T47D (cell line): ENCODE measurements around the gene CRX.
A peak's percentile ranks its signal among the peaks of the same experiment; 100 is the strongest.
"Not testable (repeated sequence)": the region's sequence is repeated elsewhere in the genome, so short reads cannot be mapped to it uniquely, and the experiment has no call there.

Experiments used
- DNase-seq, 2 experiments: peaks; one replicate each; pipeline versions ENCODE4 v3.0.0 to v3.0.0-alpha.2; 2011 to 2012; ENCODE audit warnings: low read depth in 1 of 2, low spot score in 1 of 2
- JUND ChIP-seq: IDR thresholded peaks from 2 replicates; pipeline ENCODE4 v1.6.1; 2012; ENCODE audit warnings: low read depth
- in situ Hi-C: cut with HindIII; loops from 2 replicates; pipeline ENCODE4 v1.10.0; 2016; ENCODE audit warnings: low sequenced_read_pairs, low pct_unique_long_range_greater_than_20kb

The CRX gene

GRCh38 chr19:47853003-47853402, 31.3 kb downstream of the CRX start:
- DNase-seq: no peak

GRCh38 chr19:47854459-47854858, 32.7 kb downstream of the CRX start:
- no peak for TF ChIP-seq JUND
- in situ Hi-C loops: no loop called here
- no peak for DNase-seq

More at GRCh38 chr19:47853003-47853402, 31.3 kb downstream of the CRX start:
- in situ Hi-C loops: no loop called here
- no peak for TF ChIP-seq JUND

GRCh38 chr19:47858231-47858630, 36.5 kb downstream of the CRX start:
- in situ Hi-C loops, DNase-seq: not testable (repeated sequence)

GRCh38 chr19:47858646-47859285, 37.0 kb downstream of the CRX start, which contains the start of gene TPRX2:
TSS of gene TPRX2 (plus strand) at chr19:47859235. CDS start at chr19:47859247, 12 bp downstream.
- in situ Hi-C loops, DNase-seq: not testable (repeated sequence)

GRCh38 chr19:47859838-47860237, 38.1 kb downstream of the CRX start:
- in situ Hi-C loops, DNase-seq: not testable (repeated sequence)

GRCh38 chr19:47860602-47861297, 39.0 kb downstream of the CRX start:
- no peak for DNase-seq
- TF ChIP-seq JUND: no peak
- in situ Hi-C loops: no loop called here

GRCh38 chr19:47861630-47862029, 39.9 kb downstream of the CRX start:
- TF ChIP-seq JUND: no peak
- in situ Hi-C loops: no loop called here
- no peak for DNase-seq

GRCh38 chr19:47863514-47863936, 41.8 kb downstream of the CRX start:
- in situ Hi-C loops: no loop called here
- peak; percentile 75 to 80 for DNase-seq
- TF ChIP-seq JUND: no peak

- DNase-seq: no peak
These were observed 43.4 kb downstream of the CRX start for GRCh38 chr19:47865166-47865565.

GRCh38 chr19:47878906-47879305, 57.2 kb downstream of the CRX start:
- DNase-seq: no peak
- TF ChIP-seq JUND: no peak
- in situ Hi-C loops: no loop called here

More at GRCh38 chr19:47865166-47865565, 43.4 kb downstream of the CRX start:
- TF ChIP-seq JUND: no peak
- in situ Hi-C loops: no loop called here

- in situ Hi-C loops, DNase-seq: not testable (repeated sequence)
These were observed 57.6 kb downstream of the CRX start for GRCh38 chr19:47879385-47879784.

GRCh38 chr19:47881757-47882156, 60.0 kb downstream of the CRX start:
- DNase-seq: no peak
- in situ Hi-C loops: no loop called here
- no peak for TF ChIP-seq JUND

GRCh38 chr19:47882890-47883289, 61.2 kb downstream of the CRX start:
- TF ChIP-seq JUND: no peak
- in situ Hi-C loops: no loop called here
- DNase-seq: no peak

GRCh38 chr19:47885067-47885463, 63.3 kb downstream of the CRX start:
- TF ChIP-seq JUND: no peak
- in situ Hi-C loops: no loop called here
- no peak for DNase-seq
